HG03060 (cell line): ENCODE measurements around the gene SLC38A10.

Experiments
- ATAC-seq: cut with Tn5 transposase; IDR thresholded peaks from one replicate; pipeline ENCODE4 v1.9.1; 2021; ENCODE audit warnings: low read depth, moderate number of reproducible peaks; ENCODE audit not compliant: unreplicated experiment

Gene SLC38A10

DNA sequence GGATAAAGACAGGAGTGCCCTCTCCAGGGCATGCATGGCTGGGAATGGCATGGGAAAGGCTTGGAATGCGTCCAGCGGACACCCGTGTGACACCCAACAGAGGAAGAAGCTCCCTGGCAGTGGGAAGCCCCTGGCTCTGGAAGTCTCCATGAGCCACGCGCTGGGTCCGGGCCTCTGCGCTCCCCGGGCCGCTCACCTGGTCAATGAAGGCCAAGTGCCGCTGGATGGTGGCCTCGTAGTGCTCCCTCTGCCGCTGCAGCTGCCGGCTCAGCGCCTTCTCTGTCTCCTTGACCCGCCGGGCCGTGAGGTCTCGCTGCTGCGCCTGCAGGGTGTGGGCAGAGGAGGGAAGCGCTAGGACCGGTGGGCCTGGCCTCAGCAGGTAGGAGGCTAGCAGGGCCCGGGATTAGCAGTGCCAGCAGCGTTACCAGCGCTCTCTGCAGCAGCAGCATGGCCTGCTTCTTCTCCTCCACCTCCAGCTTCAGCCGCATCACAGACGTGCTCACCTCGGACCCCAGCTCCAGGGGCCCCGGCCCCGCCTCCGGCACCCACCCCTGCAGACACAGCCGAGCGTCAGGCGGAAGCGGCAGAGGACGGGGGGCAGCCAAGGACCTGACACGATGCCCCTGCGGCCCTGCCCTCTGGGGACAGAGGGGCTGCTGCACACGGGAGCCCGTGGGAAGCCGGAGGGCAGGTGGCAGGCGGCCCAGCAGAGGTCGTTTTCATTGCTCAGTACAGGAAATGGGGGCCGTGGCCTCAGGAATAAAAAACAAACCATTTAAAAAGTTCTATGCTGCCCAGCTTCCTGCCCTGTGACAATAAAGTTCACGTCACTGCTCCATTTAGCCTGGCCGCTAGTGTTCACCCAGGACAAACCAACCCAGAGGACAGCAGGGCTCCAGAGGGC, 98.3 kb downstream of the SLC38A10 start:
- ATAC-seq: no peak

DNA sequence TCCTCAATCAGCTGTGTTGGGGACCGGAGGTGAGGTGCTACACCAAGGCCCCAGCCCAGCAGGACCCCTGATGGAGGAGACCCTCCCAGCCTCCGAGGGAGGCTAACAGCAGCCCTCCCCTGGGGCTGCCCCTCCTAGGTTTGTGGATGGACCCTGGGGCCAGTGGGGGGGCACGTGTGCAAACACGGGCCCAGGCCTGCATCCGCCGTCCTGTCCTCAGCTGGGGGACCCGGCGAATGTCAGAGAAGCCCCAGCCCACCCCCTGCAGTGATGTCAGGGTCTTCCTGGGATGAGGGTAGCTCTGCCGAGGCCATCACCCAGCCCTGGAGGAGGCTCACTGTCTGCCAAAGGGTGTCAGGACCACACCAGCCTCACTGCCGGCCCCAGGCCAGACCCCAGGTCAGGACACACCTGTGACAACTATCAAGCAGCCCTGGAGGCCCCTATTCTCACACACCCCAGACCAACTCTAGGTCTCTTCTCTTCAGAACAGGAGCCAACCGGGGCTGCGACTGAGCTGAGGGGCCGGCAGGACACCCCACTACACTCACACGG, 99.1 kb downstream of the SLC38A10 start:
- no peak for ATAC-seq
